Cerebellar nuclear complex (tissue), 1 donor: Measurements from ENCODE around the gene NECAB2.
A peak's percentile ranks its signal among the peaks of the same experiment; 100 is the strongest.

Source experiments
- DNase-seq, 2 experiments: peaks; one replicate each; lab custom pipeline; 2025; lab: John Stamatoyannopoulos, UW

The NECAB2 gene

DNA sequence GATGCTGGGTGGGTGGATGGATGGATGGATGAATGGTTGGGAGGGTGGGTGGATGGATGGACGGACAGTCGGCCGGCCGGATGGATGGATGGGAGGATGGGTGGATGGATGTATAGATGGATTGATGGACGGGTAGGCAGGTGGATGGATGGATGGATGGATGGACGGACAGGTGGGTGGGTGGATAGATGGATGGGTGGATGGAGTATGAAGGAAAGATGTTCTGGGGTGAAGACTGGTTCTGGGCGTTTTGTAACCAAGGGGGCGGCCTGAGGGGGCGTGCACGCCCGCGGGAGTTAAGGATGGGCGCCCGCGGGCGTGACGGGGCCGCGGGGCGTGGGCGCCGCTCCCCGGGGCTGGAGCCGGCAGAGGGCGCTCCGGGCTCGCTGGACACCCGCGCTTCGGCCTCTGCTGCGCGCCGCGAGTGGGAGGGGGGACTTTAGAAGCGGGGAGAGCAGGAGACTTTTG is at the start of gene NECAB2:
NECAB2 (plus strand) TSS at position 407 of the 468 bp plus-strand sequence. CDS start 405 bp downstream, outside the sequence.
- DNase-seq = no peak

DNA sequence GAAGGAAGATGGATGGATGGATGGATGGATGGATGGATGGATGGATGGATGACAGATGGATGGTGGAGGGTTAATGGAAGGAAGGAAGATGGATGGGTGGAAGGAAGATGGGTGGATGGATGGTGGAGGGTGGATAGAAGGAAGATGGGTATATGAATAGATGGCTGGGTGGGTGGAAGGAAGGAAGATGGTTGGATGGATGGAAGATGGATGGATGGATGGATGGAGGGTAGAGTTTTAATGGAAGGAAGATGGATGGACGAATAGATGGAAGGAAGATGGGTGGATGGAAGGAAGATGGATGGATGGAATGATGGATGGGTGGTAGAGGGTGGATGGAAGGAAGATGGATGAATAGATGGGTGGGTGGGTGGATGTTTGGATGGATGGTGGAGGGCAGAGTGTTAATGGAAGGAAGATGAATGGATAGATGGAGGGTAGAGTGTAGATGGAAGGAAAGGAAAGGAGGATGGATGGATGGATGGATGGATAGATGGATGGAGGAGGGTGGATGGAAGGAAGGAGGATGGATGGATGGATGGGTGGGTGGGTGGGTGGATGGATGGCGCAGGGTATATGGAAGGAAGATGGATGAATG is 47.1 kb upstream of the NECAB2 start:
- no peak for DNase-seq

DNA sequence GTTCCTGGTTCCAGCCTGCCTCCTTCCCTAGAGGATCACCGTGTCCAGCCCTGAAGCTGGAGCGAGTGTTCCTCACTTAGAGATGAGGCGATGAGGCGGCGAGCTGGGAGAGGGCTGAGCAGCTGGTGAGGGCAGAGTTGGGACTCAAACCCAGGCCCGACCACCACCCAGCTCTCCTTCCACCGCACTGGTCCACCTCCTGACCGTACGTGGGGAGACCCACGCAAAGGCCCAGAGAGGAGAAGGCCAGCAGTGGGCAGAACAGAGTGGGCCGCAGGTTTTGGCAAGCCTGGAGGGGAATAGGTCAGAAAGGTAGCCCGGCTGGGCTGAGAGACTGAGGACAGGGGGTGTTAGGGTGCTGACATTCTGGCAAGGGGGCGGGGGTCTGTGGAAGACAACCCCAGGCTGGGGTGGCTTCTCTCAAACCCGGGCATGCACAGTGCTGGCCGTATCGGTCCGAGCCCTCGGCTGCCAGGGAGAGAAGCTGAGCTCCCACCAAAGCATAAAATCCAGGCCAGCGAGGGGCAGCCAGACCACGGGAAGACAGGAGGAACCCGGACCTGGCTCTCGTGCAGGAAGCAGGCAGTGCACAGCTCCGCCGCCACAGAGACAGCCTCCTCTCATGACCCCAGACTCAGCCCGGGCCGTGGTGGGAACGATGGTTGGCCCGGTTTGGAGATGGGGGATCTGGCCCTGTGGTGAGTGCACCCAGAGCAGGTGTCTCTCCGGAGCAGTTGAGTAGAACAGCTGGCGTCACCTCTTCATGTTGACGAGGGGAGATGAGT is 44.3 kb upstream of the NECAB2 start:
- DNase-seq = no peak

DNA sequence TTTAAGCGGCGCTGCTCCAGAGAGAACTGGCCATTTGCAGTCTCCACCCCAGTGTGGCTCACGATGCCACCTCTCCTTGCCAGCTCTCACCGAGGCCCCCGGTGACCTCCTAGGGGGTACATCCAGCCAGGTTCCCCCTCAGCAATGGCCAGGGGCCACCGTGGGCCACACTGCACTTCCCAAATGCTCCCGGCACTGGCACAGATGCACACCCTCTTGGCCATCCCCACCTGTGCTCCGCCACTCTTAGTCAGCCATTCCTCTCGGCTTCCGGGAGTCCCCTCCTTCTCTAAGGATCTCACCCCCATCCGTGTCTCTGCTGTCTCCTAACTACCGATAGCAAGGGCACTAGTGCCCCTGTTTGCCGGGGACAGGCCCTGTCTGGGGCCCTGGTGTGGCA is 43.4 kb upstream of the NECAB2 start:
- DNase-seq = no peak

DNA sequence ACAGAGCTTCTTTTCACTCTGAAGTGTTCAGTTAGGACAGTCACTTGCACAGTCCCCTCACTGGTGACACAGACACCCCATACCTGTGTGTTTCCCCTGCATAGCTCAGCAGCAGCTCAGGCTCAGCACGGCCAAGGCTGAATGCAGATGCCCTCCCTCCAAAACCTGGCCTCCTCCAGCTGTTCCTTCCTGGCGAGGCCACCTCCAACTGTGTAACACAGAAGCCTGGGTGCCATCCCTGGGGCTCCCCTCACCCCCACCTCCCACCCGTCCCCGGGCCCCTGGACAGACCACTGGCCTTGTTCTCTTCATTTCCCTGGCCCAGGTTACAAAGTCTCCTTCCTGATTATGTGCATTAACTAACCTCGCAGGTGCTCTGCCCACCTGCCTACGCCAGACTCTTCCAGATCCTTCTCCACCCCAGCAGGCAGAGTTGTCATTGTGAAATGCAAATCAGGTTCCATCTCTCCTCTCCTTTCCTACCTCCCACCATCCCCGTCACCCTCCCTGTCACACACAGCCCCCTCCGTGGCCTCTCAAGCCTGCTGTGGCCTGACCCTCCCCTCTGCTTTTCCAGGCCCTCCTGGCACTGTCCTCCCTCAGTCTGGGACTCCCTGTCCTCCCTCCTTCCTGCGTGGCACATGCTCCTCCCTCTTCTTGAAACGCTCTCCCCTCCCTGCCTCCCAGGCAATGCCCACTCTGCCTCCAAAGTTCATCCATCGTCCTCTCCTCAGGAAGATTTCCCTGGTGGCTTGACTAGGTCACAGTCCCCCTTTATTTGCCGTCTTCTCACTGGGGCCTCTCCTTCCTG is 42.7 kb upstream of the NECAB2 start:
- no peak for DNase-seq

DNA sequence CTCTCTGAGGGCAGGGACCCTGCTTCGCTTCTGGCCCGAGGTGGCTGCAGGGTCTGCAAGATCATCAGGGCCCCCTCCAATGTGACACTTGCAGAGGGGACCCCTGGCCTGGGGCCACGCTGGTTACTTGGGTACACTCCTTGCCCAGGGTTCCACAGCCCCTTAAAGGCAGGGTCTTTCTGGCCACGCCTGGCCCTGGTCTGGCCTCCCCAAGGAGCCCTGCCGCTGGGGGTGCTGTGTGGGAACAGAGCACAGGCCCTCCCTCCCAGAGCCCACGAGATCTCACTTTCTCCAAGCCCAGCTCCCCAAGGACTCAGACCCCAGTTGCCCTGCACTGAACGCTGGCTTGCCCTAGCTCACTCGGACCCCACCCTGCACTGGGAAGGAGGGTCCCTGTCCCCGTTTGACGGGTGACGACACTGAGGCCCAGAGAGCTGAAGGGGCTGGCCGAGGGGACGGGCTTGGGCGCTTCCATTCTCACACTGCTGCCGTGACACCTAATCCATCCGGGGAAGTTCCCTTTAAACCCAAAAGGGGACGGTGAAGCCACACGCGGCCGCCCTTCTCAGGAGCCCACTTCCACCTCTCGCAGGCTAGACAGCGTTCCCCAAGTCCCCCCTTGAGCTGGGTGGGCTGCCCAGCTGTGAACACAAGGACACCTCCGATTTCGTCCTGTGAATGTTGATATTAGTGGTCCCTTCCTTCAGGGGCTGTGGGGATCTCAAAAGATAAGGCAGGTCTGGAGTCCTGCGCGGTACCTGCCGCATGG is 41.9 kb upstream of the NECAB2 start:
- DNase-seq = no peak

DNA sequence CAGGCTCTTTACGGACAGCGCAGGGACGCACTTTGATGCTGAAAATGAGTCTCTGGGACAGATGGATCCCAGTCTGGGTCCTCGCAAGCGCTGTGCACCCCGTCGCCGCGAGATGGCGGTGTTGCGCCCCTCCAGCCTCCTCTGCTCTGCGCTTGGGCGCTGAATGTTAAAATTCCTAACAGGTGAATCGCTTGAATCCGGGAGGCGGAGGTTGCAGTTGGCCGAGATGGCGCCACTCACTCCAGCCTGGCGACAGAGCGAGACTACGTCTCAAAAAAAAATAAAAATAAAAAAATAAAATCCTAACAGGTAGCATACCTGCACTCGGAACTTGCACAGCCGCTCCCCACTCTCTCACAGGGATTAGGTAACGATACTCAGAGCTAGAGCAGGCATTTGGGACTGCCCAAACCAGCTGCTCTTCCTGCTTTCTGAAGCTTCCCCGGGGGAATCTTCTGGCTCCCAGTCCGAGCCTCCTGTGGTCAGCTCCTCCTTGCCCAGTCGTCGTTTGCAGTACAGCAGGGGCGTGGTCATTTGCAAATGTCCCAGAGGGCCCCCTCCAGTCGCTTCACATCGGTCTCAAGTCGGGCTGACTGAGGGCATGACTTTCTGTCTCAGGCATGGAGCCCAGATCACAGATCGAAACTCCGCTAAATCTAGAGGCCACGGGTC is 41.2 kb upstream of the NECAB2 start:
- peak in 1 of 2 experiments; percentile 30 for DNase-seq

DNA sequence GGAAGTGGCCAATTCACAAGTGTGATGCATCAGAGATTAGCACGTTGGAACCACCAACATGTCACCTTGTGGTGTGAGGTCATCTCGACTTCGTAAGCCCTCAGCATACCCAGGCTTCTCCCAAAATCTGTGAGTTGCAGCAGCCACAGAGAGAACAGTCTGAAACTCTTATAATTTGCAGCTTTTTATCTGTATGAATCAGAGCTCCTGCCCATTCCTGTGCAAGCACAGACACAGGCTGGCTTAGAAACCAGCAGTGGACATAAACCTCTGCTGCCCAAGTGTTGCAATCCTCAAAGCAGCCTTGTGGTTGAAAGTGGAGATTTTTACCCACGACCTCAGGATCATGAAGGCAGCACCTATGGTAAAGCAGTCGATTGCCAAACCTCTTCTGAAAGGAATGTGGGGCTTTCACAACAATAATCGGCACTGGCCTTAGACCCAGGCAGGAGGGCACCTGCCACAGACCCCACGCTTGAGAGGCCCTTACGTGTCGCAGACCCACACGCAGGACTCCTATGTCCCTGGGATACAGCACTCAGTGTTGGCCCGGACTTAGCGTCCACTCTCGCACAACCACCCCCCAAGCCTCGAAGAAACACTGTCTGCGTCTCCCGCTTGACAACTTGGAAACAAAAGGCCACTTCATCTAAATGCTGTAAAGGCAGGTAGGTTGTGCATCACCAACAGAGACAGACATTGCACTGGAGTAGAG is 39.5 kb upstream of the NECAB2 start:
- no peak for DNase-seq

DNA sequence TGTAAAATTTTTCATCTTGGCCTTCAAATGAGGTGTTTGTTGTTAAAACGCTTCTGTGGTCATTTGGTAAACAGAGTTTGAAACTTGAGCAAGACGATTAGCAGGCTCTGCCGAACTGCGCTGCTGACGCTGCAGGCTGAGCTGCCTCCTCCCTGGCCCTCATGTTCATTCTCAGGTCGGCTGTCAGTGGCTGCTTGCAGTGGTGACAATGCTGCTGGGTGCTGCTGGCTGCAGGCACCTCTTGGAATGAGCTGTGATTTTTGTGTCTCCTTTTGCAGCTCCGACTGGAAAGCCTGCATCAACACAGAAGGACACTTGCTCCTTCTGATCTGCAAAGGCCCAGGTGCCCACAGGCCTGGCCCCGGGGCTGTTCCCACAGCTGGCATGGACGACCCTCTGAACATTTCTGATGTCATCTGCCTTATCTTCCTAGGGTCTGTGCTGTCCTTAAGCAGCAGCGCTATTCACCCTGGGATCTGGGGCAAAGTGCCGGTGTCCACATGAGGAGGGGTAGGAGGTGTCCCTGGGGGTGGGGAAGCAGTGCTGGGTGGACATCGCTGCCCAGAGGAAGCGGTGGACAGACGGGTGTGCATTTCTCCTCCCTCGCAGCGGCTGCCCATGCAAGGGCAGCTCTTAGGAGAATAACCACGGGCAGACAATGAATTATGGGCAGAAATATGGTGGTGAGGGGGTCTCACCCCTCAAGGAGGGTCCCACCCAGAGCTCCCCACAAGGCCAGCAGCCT is 38.1 kb upstream of the NECAB2 start:
- DNase-seq = no peak

DNA sequence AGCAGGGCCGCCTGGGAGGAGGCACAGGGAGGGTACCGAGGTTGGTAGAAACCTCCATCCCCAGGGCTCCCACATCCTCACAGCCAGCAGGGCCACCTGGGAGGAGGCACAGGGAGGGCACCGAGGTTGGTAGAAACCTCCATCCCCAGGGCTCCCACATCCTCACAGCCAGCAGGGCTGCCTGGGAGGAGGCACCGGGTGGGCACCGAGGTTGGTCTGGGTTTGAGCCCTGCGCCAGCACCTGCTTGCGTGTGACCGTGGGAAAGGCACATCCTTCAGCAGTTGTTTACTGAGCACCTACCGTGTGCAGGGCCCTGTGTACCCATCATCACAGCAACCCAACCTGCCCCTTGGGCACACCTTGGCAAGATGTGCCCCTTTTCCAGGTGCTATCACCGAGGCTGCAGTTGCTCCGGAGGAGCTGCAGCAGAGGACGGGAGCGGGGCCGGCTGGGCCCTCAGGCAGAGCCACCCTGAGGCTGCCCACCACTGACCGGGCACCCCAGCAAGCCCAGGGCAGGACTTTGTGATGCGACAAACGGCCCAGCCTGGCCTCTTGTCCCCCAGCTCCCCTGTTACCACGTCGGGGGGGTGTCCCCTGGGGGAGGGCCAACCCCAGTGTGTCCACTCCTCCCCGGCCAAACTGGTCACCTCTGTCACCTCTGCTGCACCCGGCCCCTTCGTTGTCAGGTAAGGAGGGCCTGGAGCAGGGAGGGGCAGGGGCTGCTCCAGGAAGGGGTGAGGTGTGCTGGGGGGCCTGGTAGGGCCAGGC is 37.1 kb upstream of the NECAB2 start:
- DNase-seq = no peak

DNA sequence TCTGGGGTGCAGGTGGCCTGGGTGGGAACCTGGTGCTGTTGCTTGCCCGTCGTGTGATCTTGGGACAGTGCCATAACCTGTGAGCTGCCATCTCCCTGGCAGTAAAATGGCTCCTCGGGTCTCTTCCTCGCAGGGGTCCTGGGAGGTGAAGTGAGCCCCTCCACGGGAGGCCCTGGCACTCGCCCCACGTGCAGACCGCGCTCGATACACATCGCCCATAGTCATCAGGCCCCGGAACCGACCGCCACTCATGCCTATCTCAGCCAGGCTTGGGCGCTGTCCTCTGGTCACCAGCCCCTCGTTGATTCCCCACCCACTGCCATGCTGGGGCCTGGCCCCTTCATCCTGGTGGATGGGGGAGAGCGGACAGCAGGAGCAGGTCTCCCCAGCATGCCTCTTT is 36.5 kb upstream of the NECAB2 start:
- DNase-seq = no peak

DNA sequence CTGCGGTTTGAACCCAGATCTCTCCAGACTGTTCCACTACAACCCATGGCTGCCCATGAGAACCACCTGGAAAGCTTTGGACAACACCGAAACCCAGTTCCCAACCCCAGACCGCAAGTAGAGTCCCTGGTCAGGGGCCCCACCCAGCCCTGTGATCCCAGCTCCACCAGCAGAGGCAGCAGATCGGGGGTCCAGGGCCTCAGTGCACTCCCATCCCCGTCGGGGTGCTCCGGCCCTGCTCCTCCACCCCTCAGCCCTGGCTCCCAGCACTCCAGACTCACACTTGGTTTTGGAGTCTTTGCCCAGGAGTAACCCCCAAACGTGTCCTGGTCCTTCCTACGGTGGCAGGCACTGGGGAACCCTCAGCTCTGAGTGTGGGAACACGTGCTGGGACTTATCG is 35.7 kb upstream of the NECAB2 start:
- no peak for DNase-seq

DNA sequence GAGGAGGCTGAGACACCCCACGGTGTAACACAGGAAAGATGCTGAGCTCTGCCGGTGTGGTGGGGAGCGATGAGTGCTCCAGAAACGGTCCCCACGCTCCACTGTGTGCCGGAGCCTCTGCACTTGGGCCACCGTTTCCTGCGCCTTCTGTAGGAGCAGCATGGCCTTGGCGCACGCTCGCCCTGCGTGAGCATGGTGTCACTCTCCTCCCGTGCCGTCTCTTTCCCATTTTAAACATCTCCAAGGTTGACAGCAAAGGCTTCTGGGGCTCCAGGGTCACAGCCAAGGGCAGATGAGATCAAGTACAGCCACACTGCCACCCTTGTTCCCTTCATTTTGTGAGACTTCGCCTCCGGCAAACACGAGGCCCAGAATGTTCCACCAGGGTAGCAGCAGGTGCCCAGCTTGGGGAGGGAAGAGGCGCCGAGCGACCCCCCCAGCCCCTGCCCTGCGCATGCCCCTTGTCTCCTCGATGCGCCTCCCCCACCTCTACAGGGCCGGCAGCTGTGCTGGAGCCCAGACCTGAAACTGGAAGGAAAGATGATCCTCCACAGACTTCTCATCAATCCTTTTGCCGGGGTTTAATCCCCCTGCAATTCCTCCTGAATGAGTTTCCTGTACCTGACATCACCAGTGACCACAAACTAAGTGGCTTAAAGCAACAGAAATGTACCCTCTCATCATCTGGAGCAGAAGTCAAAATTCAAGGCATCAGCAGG is 34.9 kb upstream of the NECAB2 start:
- DNase-seq = no peak

DNA sequence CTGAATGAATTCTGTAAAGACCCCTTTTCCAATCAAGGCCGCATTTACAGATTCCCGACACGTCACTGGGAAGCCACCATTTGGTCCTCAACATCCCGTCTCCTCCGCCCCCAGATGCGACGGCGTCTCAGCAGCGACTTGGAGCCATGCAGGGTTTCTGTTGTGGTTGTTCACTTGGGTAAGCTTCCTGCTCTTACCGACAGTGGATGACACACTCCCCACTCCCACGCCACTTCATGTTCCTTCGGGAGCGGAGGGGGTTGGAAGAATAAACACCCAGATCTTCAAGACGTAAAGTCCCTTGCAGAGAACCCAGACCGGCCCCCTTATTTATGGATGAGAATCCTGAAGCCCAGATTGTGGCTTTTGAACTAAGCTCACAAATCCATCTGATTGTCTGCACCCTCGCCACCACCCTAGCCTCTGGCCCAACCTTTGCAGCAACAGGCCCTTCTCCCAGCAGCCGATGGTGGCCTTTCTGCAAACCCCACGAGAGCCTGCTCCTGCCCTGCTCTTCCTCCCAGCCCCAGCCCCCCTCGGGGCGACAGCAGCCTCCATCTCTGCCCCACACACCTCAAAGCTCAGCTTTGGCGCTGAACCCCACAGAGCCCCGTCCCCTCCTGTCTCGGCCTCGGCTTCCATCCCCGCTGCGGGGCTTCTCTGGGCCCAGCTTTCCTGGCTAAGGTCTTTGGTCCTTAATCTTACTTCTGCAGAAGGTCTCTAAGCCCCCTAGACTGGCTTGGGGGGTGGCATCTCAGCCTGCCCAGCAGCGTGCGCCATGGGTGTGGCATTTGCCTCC is 34.0 kb upstream of the NECAB2 start:
- no peak for DNase-seq

DNA sequence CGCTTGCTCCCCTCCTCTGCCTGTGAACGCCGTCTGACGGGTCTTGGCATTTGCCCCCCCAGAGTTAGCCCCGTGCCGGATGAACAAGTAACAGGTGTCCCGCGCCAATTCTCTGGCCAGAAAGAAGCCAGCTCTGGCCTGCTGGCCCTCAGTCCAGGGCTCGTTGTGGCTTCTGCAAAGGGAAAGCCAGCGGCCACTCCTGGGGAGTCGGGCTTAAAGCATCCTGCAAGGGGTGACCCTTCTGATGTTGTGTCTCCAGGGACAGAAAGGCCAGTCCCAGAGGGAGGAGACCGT is 33.4 kb upstream of the NECAB2 start:
- DNase-seq = no peak

DNA sequence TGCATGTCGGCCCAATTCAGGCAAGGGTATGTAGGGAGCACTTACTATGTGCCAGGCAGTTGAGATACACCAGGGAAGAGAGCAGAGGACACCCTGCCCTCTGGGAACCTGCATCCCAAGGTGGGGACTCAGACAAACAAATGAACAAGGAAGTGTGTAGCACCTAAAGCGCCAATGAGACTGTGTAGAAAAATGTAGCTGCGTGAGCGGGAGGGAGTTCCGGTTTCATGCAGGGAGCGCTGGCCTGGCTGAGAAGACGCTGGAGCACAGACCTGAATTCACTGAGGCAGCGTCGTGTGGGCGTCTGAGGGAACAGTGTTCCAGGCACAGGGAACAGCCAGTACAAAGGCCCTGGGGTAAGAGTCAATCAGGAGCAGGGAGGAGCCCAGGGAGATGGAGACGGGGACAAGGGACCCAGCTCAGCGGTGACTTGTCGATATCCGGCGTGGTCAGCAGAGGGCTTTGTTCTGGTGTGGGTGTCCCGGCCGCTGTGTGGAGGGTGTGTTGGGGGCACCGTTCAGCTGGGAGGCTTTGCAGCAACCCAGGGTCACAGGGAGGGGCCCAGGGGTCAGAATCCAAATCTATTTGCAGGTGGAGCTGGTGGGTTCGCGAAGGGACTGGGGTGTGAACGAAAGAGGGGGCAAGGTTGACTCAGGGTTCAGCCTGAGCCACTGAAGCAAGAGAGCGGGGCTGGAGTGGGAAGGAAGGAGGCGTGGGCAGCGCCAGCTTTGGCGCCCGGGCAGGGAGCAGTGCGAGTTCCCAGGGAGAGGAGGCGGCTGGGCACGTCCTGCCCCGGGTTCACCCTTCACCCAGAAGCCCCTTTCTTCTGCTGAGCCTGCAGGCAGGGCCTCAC is 32.8 kb upstream of the NECAB2 start:
- DNase-seq = no peak

DNA sequence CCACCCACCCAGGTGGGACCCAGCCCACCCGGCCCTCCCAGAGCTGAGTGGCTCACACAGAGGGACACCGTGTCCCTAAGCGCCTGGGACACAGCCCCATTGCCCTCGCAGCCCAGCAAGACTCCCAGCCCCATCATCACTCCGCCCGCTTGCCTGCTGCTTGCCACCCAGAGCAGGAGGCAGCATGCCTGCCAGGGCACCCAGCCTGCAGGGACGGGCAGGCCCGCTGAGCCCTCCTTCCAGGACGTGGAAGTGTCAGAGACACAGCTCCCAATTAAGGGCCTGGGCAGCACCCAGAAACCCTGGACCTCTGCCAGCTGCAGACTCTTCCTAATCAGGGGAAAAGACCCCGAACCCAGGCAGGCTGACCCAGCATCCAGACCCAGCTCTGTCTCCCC is 32.2 kb upstream of the NECAB2 start:
- DNase-seq = no peak
